GM10248 (cell line): ENCODE measurements around the gene EDN3.

Experiments used
- CTCF ChIA-PET: fragments of 300-600 bp; sonication (Branson Sonifier 250); formaldehyde crosslinking; extraction: SDS; loops from one replicate; lab custom pipeline; 2021; ENCODE audit warnings: antibody characterized with exemption; lab: Yijun Ruan, JAX
- POLR2A ChIA-PET: fragments of 350-650 bp; sonication (Branson Sonifier 250); formaldehyde crosslinking; extraction: SDS; loops from one replicate; lab custom pipeline; 2020; ENCODE audit warnings: antibody characterized with exemption; lab: Yijun Ruan, JAX
- DNase-seq: peaks from one replicate; pipeline ENCODE4 v3.0.0; 2012; ENCODE audit errors: extremely low spot score
- CTCF ChIP-seq: IDR thresholded peaks from 2 replicates; pipeline ENCODE4 v1.5.1; 2012; ENCODE audit warnings: mild to moderate bottlenecking, low read depth; ENCODE audit errors: extremely low read depth, missing control alignments, control extremely low read depth

The EDN3 gene

DNA sequence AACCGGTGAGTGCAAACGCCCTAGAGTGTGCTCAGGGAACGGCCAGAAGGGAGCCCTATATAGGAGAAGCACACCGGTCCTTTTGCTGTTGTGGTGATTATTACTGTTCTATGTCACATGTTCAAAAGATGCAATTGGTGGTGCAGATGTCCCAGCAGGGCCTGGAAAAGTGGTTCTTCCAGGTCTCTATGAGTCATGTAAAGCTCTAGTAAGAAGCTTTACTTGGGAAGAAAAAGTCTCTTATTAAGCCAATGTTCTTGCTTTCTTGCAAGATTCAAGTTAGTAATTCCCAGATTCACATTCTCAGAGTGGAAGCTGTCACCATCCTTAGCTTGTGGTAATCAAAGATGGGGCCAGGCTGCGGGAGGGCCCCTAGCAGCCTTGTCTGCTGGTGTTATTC, 23.3 kb downstream of the EDN3 start:
- DNase-seq = no peak
- ChIA-PET POLR2A (no interaction called here), CTCF (interaction anchor here (1.9 kb wide), 1 partner anchor 10 kb away, joined by 6 read pairs; no protein-coding TSS in a partner anchor)
- no peak for TF ChIP-seq CTCF

DNA sequence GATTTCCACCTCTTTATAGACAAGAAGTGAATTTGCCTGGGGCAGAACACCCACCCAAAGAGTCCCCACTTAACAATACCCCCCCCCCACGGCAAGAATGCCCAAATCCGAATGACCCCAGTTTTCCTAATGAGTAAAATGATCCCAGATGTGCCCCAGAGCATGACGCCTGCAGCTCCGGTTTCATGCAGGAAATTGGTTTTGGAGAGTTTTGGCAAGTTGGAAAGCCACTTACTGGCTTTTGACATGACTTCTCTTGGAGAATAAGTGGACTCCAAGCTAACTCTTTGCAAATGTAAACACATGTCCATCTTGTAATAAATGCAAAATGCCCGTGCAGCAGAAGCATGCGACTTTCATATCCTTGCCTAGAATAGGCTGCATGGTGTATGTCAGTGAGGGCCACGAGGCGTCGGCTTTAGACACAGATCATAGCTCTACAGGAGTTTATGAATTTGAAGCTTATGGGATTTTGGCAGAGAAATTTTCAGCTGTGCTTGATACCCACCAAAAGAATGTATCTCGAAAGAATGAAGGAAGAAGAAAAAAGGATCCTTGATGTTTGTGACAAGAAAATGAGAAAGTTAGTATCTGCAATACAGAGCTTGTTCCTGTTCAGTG, 24.2 kb downstream of the EDN3 start:
- ChIA-PET POLR2A (no interaction called here), CTCF (interaction anchor here (1.3 to 1.9 kb wide), 2 partner anchors 9 to 12 kb away, joined by 4 to 6 read pairs; no protein-coding TSS in a partner anchor)
- no peak for DNase-seq
- no peak for TF ChIP-seq CTCF

DNA sequence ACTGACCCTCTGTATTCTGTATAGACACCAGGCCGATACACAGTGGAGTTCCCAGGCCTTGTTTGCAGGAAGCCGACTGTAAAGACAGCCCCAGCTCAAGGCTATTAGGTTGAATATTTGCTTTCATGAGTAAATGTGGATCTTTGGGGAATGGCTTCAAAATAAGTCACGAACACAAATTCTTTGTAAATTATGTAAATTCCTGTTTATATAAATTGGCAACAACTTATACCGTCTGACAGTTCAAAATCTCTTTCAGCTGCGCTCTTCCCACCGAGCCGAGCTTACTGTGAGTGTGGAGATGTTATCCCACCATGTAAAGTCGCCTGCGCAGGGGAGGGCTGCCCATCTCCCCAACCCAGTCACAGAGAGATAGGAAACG, 24.7 kb downstream of the EDN3 start:
- ChIA-PET POLR2A (no interaction called here), CTCF (interaction anchor here (1.3 to 1.9 kb wide), 2 partner anchors 9 to 12 kb away, joined by 4 to 6 read pairs; no protein-coding TSS in a partner anchor)
- DNase-seq = no peak
- no peak for TF ChIP-seq CTCF

GRCh38 chr20:59326188-59326587, 25.8 kb downstream of the EDN3 start:
- TF ChIP-seq CTCF = no peak
- ChIA-PET CTCF (no interaction called here), POLR2A (no interaction called here)
- no peak for DNase-seq

DNA sequence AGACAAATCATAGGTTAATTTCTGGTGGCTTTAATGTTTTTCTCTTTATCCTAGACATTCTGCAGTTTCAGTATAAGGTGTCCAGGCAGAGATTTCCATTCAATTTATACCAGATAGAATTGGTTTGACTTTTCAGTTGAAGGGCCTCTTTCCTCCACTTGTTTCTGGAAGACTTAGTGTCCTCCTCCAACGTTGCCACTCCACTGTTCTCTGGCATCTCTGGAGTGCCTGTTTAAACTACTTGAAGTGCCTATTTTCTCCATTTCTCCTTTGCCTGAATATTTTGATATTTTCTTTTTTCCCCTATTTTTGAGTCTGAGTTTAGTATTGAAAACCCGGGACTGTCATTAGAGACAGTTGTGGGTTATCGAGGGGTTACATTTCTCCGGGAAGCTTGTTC, 27.7 kb downstream of the EDN3 start:
- CTCF ChIA-PET = no interaction called here
- no peak for DNase-seq
- no peak for TF ChIP-seq CTCF
- POLR2A ChIA-PET = no interaction called here

- CTCF ChIA-PET = no interaction called here
- no peak for TF ChIP-seq CTCF
- DNase-seq = no peak
- POLR2A ChIA-PET = no interaction called here
These were observed 31.4 kb downstream of the EDN3 start for GRCh38 chr20:59331721-59332329.
